Activated CD4-positive, alpha-beta T cell treated with anti-CD3 and anti-CD28 coated beads for 36 hours (primary cell): ENCODE results near the gene SYNRG. TPM values are rescaled to one million over a fixed set of nuclear protein-coding genes. Genes with fewer than 3 reads are reported as not detected.

ENCODE experiments used
- ATAC-seq: fragments of 200-7000 bp; cut with Tn5 transposase; one replicate; pipeline ENCODE4 v1.10.0; 2021; ENCODE audit warnings: mild to moderate bottlenecking, moderate library complexity
- CTCF ChIA-PET: fragments of 350-600 bp; sonication (Branson Sonifier 250); formaldehyde crosslinking; loops from one replicate; lab custom pipeline; 2021; ENCODE audit warnings: antibody characterized with exemption; lab: Charles Lee
- POLR2A ChIA-PET: fragments of 350-600 bp; sonication (Branson Sonifier 250); formaldehyde crosslinking; loops from one replicate; lab custom pipeline; 2021; ENCODE audit warnings: antibody characterized with exemption, inconsistent platforms; lab: Charles Lee
- DNase-seq: peaks from one replicate; pipeline ENCODE4 v3.0.0-alpha.2; 2020
- H3K27ac Mint-ChIP-seq: one replicate; pipeline ENCODE4 v1.8.0; 2021; ENCODE audit warnings: mixed read lengths
- H3K27me3 Mint-ChIP-seq: one replicate; pipeline ENCODE4 v1.8.0; 2021; ENCODE audit warnings: mixed read lengths
- H3K36me3 Mint-ChIP-seq: one replicate; pipeline ENCODE4 v1.8.0; 2021; ENCODE audit warnings: low read depth, mixed read lengths
- H3K4me1 Mint-ChIP-seq: one replicate; pipeline ENCODE4 v1.8.0; 2021; ENCODE audit warnings: mixed read lengths
- H3K4me3 Mint-ChIP-seq: one replicate; pipeline ENCODE4 v1.8.0; 2021; ENCODE audit warnings: mild to moderate bottlenecking, moderate library complexity, mixed read lengths
- H3K9me3 Mint-ChIP-seq: one replicate; pipeline ENCODE4 v1.8.0; 2021; ENCODE audit warnings: low read depth, mixed read lengths
- intact Hi-C, 2 experiments: fragments of 100-400 bp; cut with DNase I in 1 of 2; cut with micrococcal nuclease in 1 of 2; formaldehyde crosslinking; loops; one replicate each; pipeline versions ENCODE4 v1.14.2 to v1.15.1; 2022 to 2024; cut with DNase I, micrococcal nuclease
- total RNA-seq, 2 experiments: library from RNA; stranded (reverse); gene quantifications; one replicate each; pipeline ENCODE4 v1.2.3, GENCODE V29; 2021

The SYNRG gene
- total RNA-seq, 2 experiments from 2014 or later = 39.0 to 46.7 TPM

DNA sequence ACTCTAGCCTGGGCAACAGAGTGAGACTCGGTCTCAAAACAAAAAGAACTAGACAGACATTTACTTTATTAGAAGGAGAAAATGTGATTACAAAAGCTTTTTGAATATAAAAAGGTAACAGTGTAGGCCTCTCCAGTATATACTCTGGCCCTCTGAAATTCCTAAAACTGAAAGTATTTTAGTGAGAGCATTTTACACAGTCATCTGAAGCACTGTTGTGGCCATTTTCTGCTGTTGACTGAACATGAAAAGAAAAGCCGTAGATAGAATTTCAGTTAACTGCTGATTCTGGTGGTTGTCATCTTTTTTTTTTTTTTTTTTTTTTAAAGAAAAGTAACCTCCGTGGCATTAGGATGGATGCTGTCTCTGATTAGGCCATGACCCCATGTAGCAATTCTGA, 103.9 kb downstream of the SYNRG start:
- ATAC-seq (peak; percentile 55), DNase-seq (no peak)
- ChIA-PET POLR2A (no interaction called here), CTCF (interaction anchor here (0.7 to 1.0 kb wide), 2 partner anchors 64 to 78 kb away, joined by 3 read pairs; no protein-coding TSS in a partner anchor)
- no peaks in the 10 kb centered on the region for H3K36me3 Mint-ChIP-seq
- H3K27ac Mint-ChIP-seq = no peak overlapping the region
- intact Hi-C loops = no loop called here
- H3K4me3 Mint-ChIP-seq = no peak overlapping the region
- H3K9me3 Mint-ChIP-seq = no peaks in the 10 kb centered on the region
- H3K4me1 Mint-ChIP-seq = peaks cover 12% of the 10 kb centered on the region
- H3K27me3 Mint-ChIP-seq = no peaks in the 10 kb centered on the region

- peaks cover 5% of the 10 kb centered on the region for H3K4me1 Mint-ChIP-seq
- no peak for ATAC-seq
- no peak for DNase-seq
- H3K9me3 Mint-ChIP-seq = no peaks in the 10 kb centered on the region
- no peaks in the 10 kb centered on the region for H3K27me3 Mint-ChIP-seq
- no peaks in the 10 kb centered on the region for H3K36me3 Mint-ChIP-seq
- intact Hi-C loops = no loop called here
- POLR2A ChIA-PET = no interaction called here
- CTCF ChIA-PET = interaction anchor here (0.6 kb wide), 1 partner anchor 1382 kb away, joined by 3 read pairs; no protein-coding TSS in a partner anchor
- no peak overlapping the region for H3K27ac Mint-ChIP-seq
- H3K4me3 Mint-ChIP-seq = no peak overlapping the region
Measured at GRCh38 chr17:37503148-37503547, 106.1 kb downstream of the SYNRG start.

DNA sequence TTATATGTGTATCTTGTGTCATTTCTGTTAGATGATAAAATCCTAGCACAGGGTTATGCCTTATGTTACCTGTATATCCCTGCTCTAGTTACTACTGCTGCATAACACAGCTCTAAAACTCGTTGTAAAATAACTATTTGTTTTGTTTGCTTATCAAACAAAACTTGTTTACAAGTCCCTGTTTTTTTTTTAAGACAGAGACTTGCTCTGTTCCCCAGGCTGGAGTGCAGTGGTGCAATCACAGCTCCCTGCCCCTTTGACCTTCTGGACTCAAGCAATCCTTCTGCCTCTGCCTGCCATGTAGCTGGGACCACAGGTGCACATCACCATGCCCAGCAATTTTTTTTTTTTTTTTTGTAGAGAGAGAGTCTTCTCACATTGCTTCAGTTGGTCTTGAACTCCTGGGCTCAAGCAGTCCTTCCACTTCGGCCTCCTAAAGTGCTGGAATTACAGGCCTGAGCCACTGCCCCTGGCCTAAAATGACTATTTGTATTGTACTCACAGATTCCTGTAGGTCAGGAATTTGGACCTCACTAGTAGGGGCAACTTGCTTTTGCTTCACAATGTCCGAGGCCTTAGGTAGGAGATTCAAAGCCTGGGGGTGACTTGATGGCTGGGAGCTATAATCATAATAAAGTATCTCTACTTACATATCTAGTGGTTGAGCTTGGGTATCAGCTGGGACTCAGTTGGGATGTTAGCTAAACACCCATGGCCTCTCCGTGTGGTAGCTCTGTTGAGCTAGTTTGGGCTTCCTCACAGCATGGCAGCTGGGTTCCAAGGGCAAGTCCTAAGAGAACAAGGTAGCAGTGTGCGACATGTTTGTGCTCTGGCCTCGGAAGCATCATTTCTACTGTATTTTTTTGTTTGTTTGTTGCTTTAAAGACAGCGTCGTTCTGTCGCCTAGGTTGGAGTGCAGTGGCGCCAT, 106.9 kb downstream of the SYNRG start:
- POLR2A ChIA-PET = interaction anchor here (0.6 kb wide), 1 partner anchor 8 kb away, joined by 6 read pairs; no protein-coding TSS in a partner anchor

GRCh38 chr17:37500378-37500777, 108.8 kb downstream of the SYNRG start:
- Mint-ChIP-seq H3K27ac (no peak overlapping the region), H3K36me3 (no peaks in the 10 kb centered on the region), H3K9me3 (no peaks in the 10 kb centered on the region), H3K27me3 (no peaks in the 10 kb centered on the region), H3K4me1 (no peaks in the 10 kb centered on the region), H3K4me3 (no peak overlapping the region)
- DNase-seq (no peak), ATAC-seq (no peak)
- ChIA-PET CTCF (interaction anchor here (0.9 to 1.2 kb wide), 2 partner anchors 13 to 104 kb away, joined by 3 read pairs; no protein-coding TSS in a partner anchor), POLR2A (no interaction called here)
- intact Hi-C loops = no loop called here

More for the DNA sequence above, 106.9 kb downstream of the SYNRG start:
- Mint-ChIP-seq H3K27me3 (no peaks in the 10 kb centered on the region), H3K9me3 (no peaks in the 10 kb centered on the region), H3K4me3 (no peak overlapping the region), H3K36me3 (no peaks in the 10 kb centered on the region), H3K27ac (no peak overlapping the region), H3K4me1 (peaks cover 5% of the 10 kb centered on the region)
- intact Hi-C loops = no loop called here
- ATAC-seq (no peak), DNase-seq (no peak)
- CTCF ChIA-PET = interaction anchor here (0.6 kb wide), 2 partner anchors 260 to 1383 kb away, joined by 3 to 5 read pairs; no protein-coding TSS in a partner anchor

GRCh38 chr17:37494971-37495370, 114.2 kb downstream of the SYNRG start:
- no peak overlapping the region for H3K27ac Mint-ChIP-seq
- H3K4me3 Mint-ChIP-seq = no peak overlapping the region
- H3K4me1 Mint-ChIP-seq = peaks cover 35% of the 10 kb centered on the region
- ATAC-seq (no peak), DNase-seq (no peak)
- H3K9me3 Mint-ChIP-seq = no peaks in the 10 kb centered on the region
- intact Hi-C loops = no loop called here
- H3K27me3 Mint-ChIP-seq = no peaks in the 10 kb centered on the region
- H3K36me3 Mint-ChIP-seq = no peaks in the 10 kb centered on the region
- POLR2A ChIA-PET = interaction anchor here (0.6 kb wide), 1 partner anchor 21 kb away, joined by 4 read pairs; no protein-coding TSS in a partner anchor
- CTCF ChIA-PET = interaction anchor here (0.9 to 1.4 kb wide), 3 partner anchors 22 to 47 kb away, joined by 3 to 4 read pairs (median 3); no protein-coding TSS in a partner anchor

GRCh38 chr17:37494401-37494831, 114.8 kb downstream of the SYNRG start:
- CTCF ChIA-PET = interaction anchor here (0.9 to 1.4 kb wide), 3 partner anchors 23 to 48 kb away, joined by 3 to 4 read pairs (median 3); no protein-coding TSS in a partner anchor
- no peak overlapping the region for H3K4me3 Mint-ChIP-seq

DNA sequence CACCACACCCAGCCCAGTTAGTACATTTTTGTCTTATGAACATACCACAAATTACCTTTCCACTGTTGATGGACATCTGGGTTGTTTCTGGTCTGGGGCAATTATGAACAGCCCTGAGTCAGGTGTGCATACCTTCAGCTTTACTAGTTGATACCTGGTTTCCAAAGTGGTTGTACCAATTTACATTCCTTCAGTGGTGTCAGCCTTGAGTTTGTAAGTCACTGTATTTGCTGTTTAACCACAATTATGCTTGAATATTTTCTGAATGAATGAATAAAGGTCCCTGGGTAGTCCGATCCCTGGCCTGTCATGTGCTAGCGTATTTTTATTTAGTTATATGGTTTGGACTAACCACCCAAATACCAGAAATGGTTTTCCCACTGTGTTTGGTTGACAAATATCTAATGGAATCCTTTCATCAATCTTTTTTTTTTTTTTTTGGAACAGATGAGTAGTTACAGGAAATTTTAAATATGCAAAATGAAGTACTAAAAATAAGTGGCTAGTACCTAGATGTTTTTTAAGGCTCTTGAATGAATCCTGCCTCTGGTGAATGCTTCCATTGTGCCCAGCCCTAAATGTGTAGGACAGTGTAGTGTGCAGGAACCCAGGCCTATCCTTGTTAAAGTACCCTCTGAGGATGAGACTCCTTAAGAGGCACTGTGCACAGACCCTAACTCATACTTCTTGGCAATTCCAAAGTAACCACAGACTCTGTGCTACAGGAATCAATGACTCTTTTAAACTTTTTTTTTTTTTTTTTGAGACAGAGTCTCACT, 115.8 kb downstream of the SYNRG start:
- H3K27ac Mint-ChIP-seq = no peak overlapping the region
- DNase-seq (no peak), ATAC-seq (no peak)
- H3K27me3 Mint-ChIP-seq = no peaks in the 10 kb centered on the region
- H3K4me1 Mint-ChIP-seq = peaks cover 40% of the 10 kb centered on the region
- ChIA-PET CTCF (interaction anchor here (1.4 kb wide), 1 partner anchor 43 kb away, joined by 3 read pairs; no protein-coding TSS in a partner anchor), POLR2A (interaction anchor here (0.7 kb wide), 1 partner anchor 8 kb away, joined by 6 read pairs; no protein-coding TSS in a partner anchor)
- H3K9me3 Mint-ChIP-seq = no peaks in the 10 kb centered on the region
- intact Hi-C loops = no loop called here
- no peak overlapping the region for H3K4me3 Mint-ChIP-seq
- no peaks in the 10 kb centered on the region for H3K36me3 Mint-ChIP-seq

More at GRCh38 chr17:37494401-37494831, 114.8 kb downstream of the SYNRG start:
- Mint-ChIP-seq H3K36me3 (no peaks in the 10 kb centered on the region), H3K9me3 (no peaks in the 10 kb centered on the region), H3K4me1 (peaks cover 35% of the 10 kb centered on the region), H3K27ac (no peak overlapping the region), H3K27me3 (no peaks in the 10 kb centered on the region)
- DNase-seq = no peak
- intact Hi-C loops = no loop called here
- POLR2A ChIA-PET = interaction anchor here (0.6 to 0.7 kb wide), 2 partner anchors 7 to 22 kb away, joined by 4 to 6 read pairs; no protein-coding TSS in a partner anchor
- no peak for ATAC-seq

GRCh38 chr17:37492167-37492566, 117.1 kb downstream of the SYNRG start:
- no peaks in the 10 kb centered on the region for H3K9me3 Mint-ChIP-seq
- intact Hi-C loops = no loop called here
- ChIA-PET POLR2A (no interaction called here), CTCF (interaction anchor here (0.6 to 2.1 kb wide), 5 partner anchors 13 to 324 kb away, joined by 3 to 5 read pairs (median 3); no protein-coding TSS in a partner anchor)
- ATAC-seq = no peak
- no peak overlapping the region for H3K4me3 Mint-ChIP-seq
- no peaks in the 10 kb centered on the region for H3K36me3 Mint-ChIP-seq
- no peak for DNase-seq
- H3K27ac Mint-ChIP-seq = no peak overlapping the region
- H3K27me3 Mint-ChIP-seq = no peaks in the 10 kb centered on the region
- peaks cover 46% of the 10 kb centered on the region for H3K4me1 Mint-ChIP-seq

DNA sequence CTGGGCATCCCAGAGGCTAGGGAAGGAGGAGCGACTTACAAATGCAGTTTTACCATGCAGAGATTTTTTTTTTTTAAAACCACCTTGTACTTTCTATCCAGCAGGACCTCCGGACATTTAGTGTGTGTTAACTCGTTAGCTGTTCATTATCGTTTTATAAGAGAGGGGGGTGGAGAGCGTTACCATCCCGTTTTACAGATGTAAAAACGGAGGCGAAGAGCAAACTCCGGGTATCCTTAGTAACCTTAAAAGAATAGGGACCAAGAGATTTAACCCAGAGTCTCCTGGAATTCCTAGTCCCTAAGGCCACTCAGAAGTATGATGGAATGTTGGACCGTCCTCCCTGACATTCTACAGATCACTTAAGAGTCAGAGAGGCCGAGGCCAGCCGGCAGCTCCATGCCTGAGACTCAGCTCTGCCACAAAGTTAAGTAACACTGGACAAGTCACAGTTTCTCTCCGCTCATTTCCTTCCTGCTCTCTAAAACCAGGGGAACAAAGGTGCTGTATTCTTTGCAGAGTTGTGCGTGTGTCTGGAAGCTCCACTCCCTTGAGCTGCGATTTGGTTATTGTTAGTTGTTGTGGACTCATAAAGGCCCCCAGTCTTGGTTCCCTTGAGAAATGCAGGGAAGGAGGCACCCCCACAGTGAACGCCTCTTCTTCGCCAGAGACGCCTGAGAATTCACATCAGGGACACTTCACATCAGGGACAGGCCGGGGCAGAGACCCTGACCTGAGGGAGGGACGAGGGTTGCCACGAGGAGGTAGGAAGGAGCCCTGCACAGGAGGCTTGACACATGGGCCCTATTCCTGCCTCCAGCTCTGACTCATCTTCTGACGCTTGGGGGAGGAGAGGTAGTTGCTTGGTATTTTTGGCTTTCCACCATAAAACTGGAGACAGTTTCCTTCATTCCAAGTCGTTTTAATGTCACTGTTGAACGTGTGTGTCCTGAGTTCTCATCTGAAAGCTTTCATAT, 118.3 kb downstream of the SYNRG start:
- ChIA-PET POLR2A (interaction anchor here (0.8 kb wide), 1 partner anchor 85 kb away, joined by 3 read pairs; no protein-coding TSS in a partner anchor), CTCF (interaction anchor here (0.8 to 2.1 kb wide), 5 partner anchors 11 to 325 kb away, joined by 3 to 5 read pairs (median 3); no protein-coding TSS in a partner anchor)
- no peaks in the 10 kb centered on the region for H3K27me3 Mint-ChIP-seq
- intact Hi-C loops = loop anchor here (2.0 kb wide), 3 partner anchors 84 to 946 kb away; partner anchors contain the start of genes ACACA (in 1 of the 2), GGNBP2 (in 1 of the 2), SYNRG (in 1 of the 2) and TADA2A (in 1 of the 2)
- H3K36me3 Mint-ChIP-seq = no peaks in the 10 kb centered on the region
- ATAC-seq = no peak
- no peaks in the 10 kb centered on the region for H3K9me3 Mint-ChIP-seq
- DNase-seq = peak; percentile 42
- peak overlapping the region; percentile 88 for H3K4me3 Mint-ChIP-seq
- H3K4me1 Mint-ChIP-seq = peaks cover 46% of the 10 kb centered on the region
- H3K27ac Mint-ChIP-seq = peak overlapping the region; percentile 93
